ENCODE measurements around the gene CPLX3. TPM values are rescaled to one million over a fixed set of nuclear protein-coding genes. Genes with fewer than 3 reads are reported as not detected.

Gene CPLX3
- polyA plus RNA-seq, 4 donors: 1.1 TPM; not detected in 3

GRCh38 chr15:74844319-74845207 is 18.1 kb downstream of the CPLX3 start:
- WGBS, 3 donors: 69 to 75% (median 71%) methylated on average over 12 of the region's 12 CpGs
- peak overlapping the region in 1 of 3 donors; percentile 2 for H3K27ac ChIP-seq (ENCODE audit: low read depth in 1 of 3, low read length in 2 of 3)
- H3K27me3 ChIP-seq (ENCODE audit: control insufficient read depth in 3 of 3, insufficient read depth in 3 of 3, low read length in 3 of 3): no peaks in the 10 kb centered on the region
- peaks cover 2 to 42% (median 4%) of the 10 kb centered on the region in 3 donors for H3K4me1 ChIP-seq (ENCODE audit: control insufficient read depth in 3 of 3, insufficient read depth in 2 of 3, low read depth in 1 of 3, low read length in 2 of 3)
- H3K4me3 ChIP-seq (ENCODE audit: low read depth in 1 of 3, low read length in 3 of 3): no peak overlapping the region
- H3K9me3 ChIP-seq (ENCODE audit: control insufficient read depth in 2 of 2, insufficient read depth in 1 of 2, low read depth in 1 of 2, low read length in 1 of 2): no peaks in the 10 kb centered on the region
- DNase-seq (no peak), FAIRE-seq (no peak)
- peaks cover 11 to 79% (median 18%) of the 10 kb centered on the region in 3 donors for H3K36me3 ChIP-seq (ENCODE audit: control insufficient read depth in 3 of 3, insufficient read depth in 2 of 3, low read depth in 1 of 3, low read length in 3 of 3)

GRCh38 chr15:74845208-74845568 is 18.8 kb downstream of the CPLX3 start:
- WGBS, 3 donors: 48 to 77% (median 56%) methylated on average over 5 of the region's 5 CpGs
- no peaks in the 10 kb centered on the region for H3K9me3 ChIP-seq (ENCODE audit: control insufficient read depth in 2 of 2, insufficient read depth in 1 of 2, low read depth in 1 of 2, low read length in 1 of 2)
- H3K27me3 ChIP-seq (ENCODE audit: control insufficient read depth in 3 of 3, insufficient read depth in 3 of 3, low read length in 3 of 3): no peaks in the 10 kb centered on the region
- H3K4me3 ChIP-seq (ENCODE audit: low read depth in 1 of 3, low read length in 3 of 3): no peak overlapping the region
- peaks cover 15 to 79% (median 20%) of the 10 kb centered on the region in 3 donors for H3K36me3 ChIP-seq (ENCODE audit: control insufficient read depth in 3 of 3, insufficient read depth in 2 of 3, low read depth in 1 of 3, low read length in 3 of 3)
- no peak for FAIRE-seq
- peaks cover 2 to 38% (median 4%) of the 10 kb centered on the region in 3 donors for H3K4me1 ChIP-seq (ENCODE audit: control insufficient read depth in 3 of 3, insufficient read depth in 2 of 3, low read depth in 1 of 3, low read length in 2 of 3)
- DNase-seq: no peak
- H3K27ac ChIP-seq (ENCODE audit: low read depth in 1 of 3, low read length in 2 of 3): peak overlapping the region in 2 of 3 donors; percentile 2 to 51

DNA sequence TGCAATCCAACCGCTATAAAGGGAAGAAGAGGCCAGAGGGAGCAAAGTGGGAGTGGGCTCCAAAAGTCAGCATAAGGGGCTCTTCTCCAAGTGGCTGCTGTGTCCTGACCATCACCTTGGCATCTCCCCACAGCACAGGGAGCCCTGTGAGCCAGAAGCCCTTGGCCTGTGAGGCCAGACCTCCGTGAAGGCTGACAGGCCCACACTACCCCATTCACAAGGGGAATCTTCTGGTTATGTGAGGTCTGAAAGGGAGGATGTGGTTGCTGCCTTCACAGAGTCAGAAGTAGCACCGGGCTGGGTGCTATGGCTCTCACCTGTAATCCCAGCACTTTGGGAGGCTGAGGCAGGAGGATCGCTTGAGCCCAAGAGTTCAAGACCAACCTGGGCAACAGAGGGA is 19.2 kb downstream of the CPLX3 start:
- 75 to 82% (median 81%) methylated on average over 4 of the region's 4 CpGs for WGBS, 3 donors
- Histone ChIP-seq H3K36me3 (ENCODE audit: control insufficient read depth in 3 of 3, insufficient read depth in 2 of 3, low read depth in 1 of 3, low read length in 3 of 3) (peaks cover 15 to 79% (median 20%) of the 10 kb centered on the region in 3 donors), H3K4me3 (ENCODE audit: low read depth in 1 of 3, low read length in 3 of 3) (no peak overlapping the region), H3K4me1 (ENCODE audit: control insufficient read depth in 3 of 3, insufficient read depth in 2 of 3, low read depth in 1 of 3, low read length in 2 of 3) (peaks cover 2 to 38% (median 4%) of the 10 kb centered on the region in 3 donors), H3K9me3 (ENCODE audit: control insufficient read depth in 2 of 2, insufficient read depth in 1 of 2, low read depth in 1 of 2, low read length in 1 of 2) (no peaks in the 10 kb centered on the region), H3K27ac (ENCODE audit: low read depth in 1 of 3, low read length in 2 of 3) (peak overlapping the region in 2 of 3 donors; percentile 2 to 51), H3K27me3 (ENCODE audit: control insufficient read depth in 3 of 3, insufficient read depth in 3 of 3, low read length in 3 of 3) (no peaks in the 10 kb centered on the region)
- DNase-seq (no peak), FAIRE-seq (no peak)

DNA sequence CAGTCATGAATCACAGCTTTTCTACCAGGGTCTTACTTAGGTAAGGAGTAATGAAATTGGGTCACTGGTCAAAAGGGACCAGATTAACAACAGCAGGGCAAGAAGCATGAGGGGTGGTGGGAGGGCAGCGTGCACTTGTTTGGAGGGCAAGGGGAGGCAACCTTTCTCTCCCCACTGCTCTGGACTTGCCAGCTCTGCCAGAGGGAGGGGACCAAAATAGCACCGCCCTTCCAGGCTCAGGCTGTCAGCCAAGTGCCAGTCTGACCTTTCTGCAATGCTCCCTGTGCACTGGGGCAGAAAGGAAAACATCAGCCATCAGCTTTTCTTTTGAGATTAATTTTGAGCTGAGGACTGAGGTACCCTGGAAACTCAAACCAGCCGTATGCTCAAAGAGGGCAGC is 21.0 kb downstream of the CPLX3 start:
- 55 to 76% (median 58%) methylated on average over 3 of the region's 3 CpGs for WGBS, 3 donors
- Histone ChIP-seq H3K4me3 (ENCODE audit: low read depth in 1 of 3, low read length in 3 of 3) (no peak overlapping the region), H3K27ac (ENCODE audit: low read depth in 1 of 3, low read length in 2 of 3) (no peak overlapping the region), H3K4me1 (ENCODE audit: control insufficient read depth in 3 of 3, insufficient read depth in 2 of 3, low read depth in 1 of 3, low read length in 2 of 3) (peaks cover 2 to 26% (median 4%) of the 10 kb centered on the region in 3 donors), H3K36me3 (ENCODE audit: control insufficient read depth in 3 of 3, insufficient read depth in 2 of 3, low read depth in 1 of 3, low read length in 3 of 3) (peaks cover 18 to 86% (median 30%) of the 10 kb centered on the region in 3 donors), H3K27me3 (ENCODE audit: control insufficient read depth in 3 of 3, insufficient read depth in 3 of 3, low read length in 3 of 3) (no peaks in the 10 kb centered on the region), H3K9me3 (ENCODE audit: control insufficient read depth in 2 of 2, insufficient read depth in 1 of 2, low read depth in 1 of 2, low read length in 1 of 2) (no peaks in the 10 kb centered on the region)
- DNase-seq (no peak), FAIRE-seq (no peak)

- Histone ChIP-seq H3K36me3 (ENCODE audit: control insufficient read depth in 3 of 3, insufficient read depth in 2 of 3, low read depth in 1 of 3, low read length in 3 of 3) (peaks cover 28 to 91% (median 36%) of the 10 kb centered on the region in 3 donors), H3K27me3 (ENCODE audit: control insufficient read depth in 3 of 3, insufficient read depth in 3 of 3, low read length in 3 of 3) (no peaks in the 10 kb centered on the region), H3K4me3 (ENCODE audit: low read depth in 1 of 3, low read length in 3 of 3) (no peak overlapping the region), H3K4me1 (ENCODE audit: control insufficient read depth in 3 of 3, insufficient read depth in 2 of 3, low read depth in 1 of 3, low read length in 2 of 3) (peaks cover 0 to 19% (median 0%) of the 10 kb centered on the region in 3 donors), H3K27ac (ENCODE audit: low read depth in 1 of 3, low read length in 2 of 3) (peak overlapping the region in 2 of 3 donors; percentile 27 to 61), H3K9me3 (ENCODE audit: control insufficient read depth in 2 of 2, insufficient read depth in 1 of 2, low read depth in 1 of 2, low read length in 1 of 2) (no peaks in the 10 kb centered on the region)
- peak; percentile 77 to 87 for DNase-seq
- no peak for FAIRE-seq
- WGBS, 3 donors: 18 to 73% (median 50%) methylated on average over 4 of the region's 4 CpGs
These were observed 24.0 kb downstream of the CPLX3 start for GRCh38 chr15:74850393-74850792.

GRCh38 chr15:74851960-74852359 is 25.5 kb downstream of the CPLX3 start:
- FAIRE-seq: no peak
- no peak for DNase-seq
- Histone ChIP-seq H3K4me3 (ENCODE audit: low read depth in 1 of 3, low read length in 3 of 3) (no peak overlapping the region), H3K4me1 (ENCODE audit: control insufficient read depth in 3 of 3, insufficient read depth in 2 of 3, low read depth in 1 of 3, low read length in 2 of 3) (peaks cover under 1 to 24% (median 1%) of the 10 kb centered on the region in 3 donors), H3K27me3 (ENCODE audit: control insufficient read depth in 3 of 3, insufficient read depth in 3 of 3, low read length in 3 of 3) (no peaks in the 10 kb centered on the region), H3K36me3 (ENCODE audit: control insufficient read depth in 3 of 3, insufficient read depth in 2 of 3, low read depth in 1 of 3, low read length in 3 of 3) (peaks cover 28 to 85% (median 35%) of the 10 kb centered on the region in 3 donors), H3K9me3 (ENCODE audit: control insufficient read depth in 2 of 2, insufficient read depth in 1 of 2, low read depth in 1 of 2, low read length in 1 of 2) (no peaks in the 10 kb centered on the region), H3K27ac (ENCODE audit: low read depth in 1 of 3, low read length in 2 of 3) (no peak overlapping the region)
- 78 to 89% (median 89%) methylated on average over 7 of the region's 7 CpGs for whole genome bisulfite sequencing, 3 donors

DNA sequence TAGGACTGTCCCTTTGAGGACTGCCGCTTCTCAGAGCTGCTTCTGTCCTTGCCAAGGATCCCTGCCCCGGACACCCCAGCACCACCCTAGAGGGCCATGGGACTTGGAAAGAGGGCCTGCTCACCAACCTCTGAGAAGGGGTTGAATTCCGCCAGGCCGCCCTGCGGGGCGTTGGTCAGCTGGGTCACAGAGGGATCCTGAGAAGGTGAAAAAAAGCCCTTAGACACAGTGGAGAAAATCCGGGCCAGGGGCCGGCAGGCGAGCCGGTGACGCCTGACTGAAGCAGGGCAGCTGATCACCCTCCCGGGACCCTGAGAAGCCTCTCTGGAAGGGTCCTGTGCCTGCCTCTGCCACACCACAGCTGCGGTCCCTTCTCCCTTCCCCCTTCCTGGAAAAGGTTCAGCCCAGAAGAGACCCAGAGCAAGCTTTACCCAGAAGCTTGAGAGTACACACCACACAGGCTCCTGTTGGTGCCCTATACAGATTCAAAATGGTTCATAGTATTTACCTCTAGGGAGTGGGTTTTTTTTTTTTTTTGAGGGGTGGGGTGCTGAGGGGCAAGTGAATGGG is 28.1 kb downstream of the CPLX3 start:
- no peak overlapping the region for H3K27ac ChIP-seq (ENCODE audit: low read depth in 1 of 3, low read length in 2 of 3)
- H3K9me3 ChIP-seq (ENCODE audit: control insufficient read depth in 2 of 2, insufficient read depth in 1 of 2, low read depth in 1 of 2, low read length in 1 of 2): no peaks in the 10 kb centered on the region
- H3K4me3 ChIP-seq (ENCODE audit: low read depth in 1 of 3, low read length in 3 of 3): no peak overlapping the region
- DNase-seq (no peak), FAIRE-seq (no peak)
- peaks cover 17 to 78% (median 21%) of the 10 kb centered on the region in 3 donors for H3K36me3 ChIP-seq (ENCODE audit: control insufficient read depth in 3 of 3, insufficient read depth in 2 of 3, low read depth in 1 of 3, low read length in 3 of 3)
- WGBS, 3 donors: 91 to 95% (median 94%) methylated on average over 13 of the region's 13 CpGs
- H3K27me3 ChIP-seq (ENCODE audit: control insufficient read depth in 3 of 3, insufficient read depth in 3 of 3, low read length in 3 of 3): no peaks in the 10 kb centered on the region
- H3K4me1 ChIP-seq (ENCODE audit: control insufficient read depth in 3 of 3, insufficient read depth in 2 of 3, low read depth in 1 of 3, low read length in 2 of 3): peaks cover 12 to 43% (median 13%) of the 10 kb centered on the region in 3 donors

DNA sequence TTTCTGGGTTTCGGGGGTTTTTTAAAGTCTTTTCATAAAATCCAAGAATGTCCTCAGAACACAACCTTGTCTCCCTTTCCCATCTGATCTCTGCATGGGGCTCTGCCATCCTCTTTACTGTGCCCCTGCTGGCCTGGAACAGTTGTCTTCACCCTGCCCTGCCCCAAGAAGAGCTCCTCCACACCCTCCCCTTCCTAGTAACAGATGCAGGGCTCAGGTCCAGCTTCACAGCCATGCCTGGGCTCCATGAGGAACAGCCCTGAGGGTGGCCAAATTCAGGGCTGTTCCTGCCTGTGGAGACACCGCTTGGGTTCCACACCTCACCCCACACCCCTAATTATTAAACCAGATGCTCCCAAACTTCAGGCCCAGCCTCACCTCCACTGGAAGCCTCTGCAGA is 29.4 kb downstream of the CPLX3 start:
- DNase-seq (no peak), FAIRE-seq (no peak)
- H3K4me1 ChIP-seq (ENCODE audit: control insufficient read depth in 3 of 3, insufficient read depth in 2 of 3, low read depth in 1 of 3, low read length in 2 of 3): peaks cover 13 to 34% (median 14%) of the 10 kb centered on the region in 3 donors
- no peak overlapping the region for H3K27ac ChIP-seq (ENCODE audit: low read depth in 1 of 3, low read length in 2 of 3)
- 91 to 100% (median 98%) methylated on average over 2 of the region's 2 CpGs for WGBS, 3 donors
- H3K4me3 ChIP-seq (ENCODE audit: low read depth in 1 of 3, low read length in 3 of 3): no peak overlapping the region
- no peaks in the 10 kb centered on the region for H3K9me3 ChIP-seq (ENCODE audit: control insufficient read depth in 2 of 2, insufficient read depth in 1 of 2, low read depth in 1 of 2, low read length in 1 of 2)
- no peaks in the 10 kb centered on the region for H3K27me3 ChIP-seq (ENCODE audit: control insufficient read depth in 3 of 3, insufficient read depth in 3 of 3, low read length in 3 of 3)
- H3K36me3 ChIP-seq (ENCODE audit: control insufficient read depth in 3 of 3, insufficient read depth in 2 of 3, low read depth in 1 of 3, low read length in 3 of 3): peaks cover 14 to 67% (median 19%) of the 10 kb centered on the region in 3 donors

All from small intestine (tissue), 7 donors.